ENCODE measurements around the gene FAM124B. TPM values are rescaled to one million over a fixed set of nuclear protein-coding genes. Genes with fewer than 3 reads are reported as not detected.
"Not testable (repeated sequence)": the region's sequence is repeated elsewhere in the genome, so short reads cannot be mapped to it uniquely, and the experiment has no call there.

FAM124B gene
- total RNA-seq, 1 donor from 2014 or later, result 4.1 TPM

DNA sequence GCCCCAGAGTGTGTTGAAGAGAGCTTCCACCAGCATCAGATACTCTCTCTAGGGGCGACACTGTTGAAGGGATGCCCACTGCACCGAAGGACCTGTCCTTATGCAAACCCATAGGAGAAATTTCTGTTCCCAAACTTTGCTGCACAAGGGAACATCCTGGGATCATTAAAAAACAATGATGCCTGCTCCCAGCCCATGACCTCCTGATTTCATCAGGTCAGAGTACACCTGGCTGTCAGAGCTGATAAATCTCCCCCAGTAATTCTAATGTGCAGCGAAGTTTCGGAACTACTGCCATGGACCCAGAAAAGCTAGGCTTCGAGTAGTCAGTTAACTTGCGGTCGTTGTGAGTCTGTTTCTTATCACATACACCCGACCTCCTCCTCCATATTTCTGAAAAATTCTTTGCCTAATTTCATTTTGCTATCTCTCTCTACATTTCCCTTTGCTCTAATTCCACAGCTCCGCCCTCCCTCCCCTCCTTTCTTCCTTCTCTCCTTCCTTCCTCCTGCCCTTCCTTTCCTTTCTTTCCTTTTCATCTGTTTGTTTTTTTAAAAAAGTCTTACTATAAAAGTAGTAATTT is 18.8 kb downstream of the FAM124B start:
- no peak for DNase-seq (ENCODE audit: low spot score)

GRCh38 chr2:224382280-224382647 is 19.6 kb downstream of the FAM124B start:
- DNase-seq (ENCODE audit: low spot score), result not testable (repeated sequence)

DNA sequence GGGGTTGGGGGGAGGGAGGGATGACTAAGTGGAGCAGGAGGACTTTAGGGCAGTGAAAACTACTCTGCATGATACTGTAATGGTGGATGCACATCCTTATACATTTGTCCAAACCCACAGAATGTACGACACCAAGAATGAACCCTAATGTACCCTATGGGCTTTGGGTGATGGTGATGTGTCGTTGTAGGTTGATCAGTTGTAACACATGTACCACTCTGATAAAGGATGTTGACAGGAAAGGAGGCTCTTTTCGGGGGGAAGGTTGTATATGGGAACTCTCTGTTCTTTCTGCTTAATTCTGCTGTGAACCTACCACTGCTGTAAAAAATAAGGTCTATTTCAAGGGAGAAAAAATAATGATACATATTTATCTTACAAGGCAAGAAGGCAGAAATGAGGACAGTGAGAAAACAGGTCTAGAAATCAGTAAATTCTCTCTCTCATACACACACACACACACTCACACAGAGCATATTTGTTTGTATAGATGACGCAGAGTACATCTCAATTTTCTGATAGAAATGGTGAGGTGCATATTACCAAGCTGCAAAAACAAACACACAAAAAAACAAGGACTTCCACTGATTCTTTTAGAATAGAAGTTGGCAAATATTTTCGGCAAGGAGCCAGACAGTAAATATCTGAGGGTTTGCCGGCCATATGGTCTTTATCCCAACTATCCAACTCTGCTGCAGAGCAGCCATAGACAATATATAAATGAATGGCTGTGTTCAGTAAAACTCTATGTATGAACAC is 20.2 kb downstream of the FAM124B start:
- DNase-seq (ENCODE audit: low spot score), result no peak

DNA sequence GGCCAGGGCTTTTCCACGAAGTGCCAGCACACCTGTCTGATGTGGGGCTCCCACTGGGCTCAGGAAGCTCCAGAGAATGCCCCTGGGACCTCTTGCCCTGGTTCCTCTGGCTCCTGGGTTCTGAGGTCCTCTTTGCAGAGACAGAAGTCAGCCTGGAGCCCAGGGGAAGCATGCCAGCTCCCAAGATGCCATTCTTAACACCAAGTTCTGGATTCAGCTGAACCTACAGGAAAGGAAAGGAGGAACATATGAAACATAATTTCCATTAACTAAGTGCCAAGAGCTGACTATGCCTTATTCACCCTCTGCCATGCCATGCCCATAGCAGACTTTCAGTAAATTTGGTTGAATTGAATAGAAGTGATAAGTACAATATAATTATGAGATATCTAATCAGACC is 21.9 kb downstream of the FAM124B start:
- DNase-seq (ENCODE audit: low spot score), result no peak

DNA sequence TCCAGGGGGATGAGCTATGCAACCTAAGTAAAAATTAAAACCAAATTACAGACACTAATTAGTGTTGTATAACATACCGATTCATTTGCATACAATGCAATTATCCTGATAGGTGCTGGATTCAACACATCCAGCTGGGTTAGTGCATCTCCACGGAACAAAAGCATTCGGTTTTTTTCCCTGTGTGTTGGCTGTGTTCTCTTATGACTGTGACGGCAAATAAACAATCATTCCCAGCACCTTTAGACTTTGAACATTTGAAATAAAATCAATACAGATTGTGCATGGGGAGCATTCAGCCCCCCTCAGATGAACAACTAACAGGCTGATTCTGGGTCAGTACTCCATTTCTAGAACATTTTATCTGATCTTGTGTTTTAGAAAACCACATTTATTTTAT is 22.7 kb downstream of the FAM124B start:
- no peak for DNase-seq (ENCODE audit: low spot score)

DNA sequence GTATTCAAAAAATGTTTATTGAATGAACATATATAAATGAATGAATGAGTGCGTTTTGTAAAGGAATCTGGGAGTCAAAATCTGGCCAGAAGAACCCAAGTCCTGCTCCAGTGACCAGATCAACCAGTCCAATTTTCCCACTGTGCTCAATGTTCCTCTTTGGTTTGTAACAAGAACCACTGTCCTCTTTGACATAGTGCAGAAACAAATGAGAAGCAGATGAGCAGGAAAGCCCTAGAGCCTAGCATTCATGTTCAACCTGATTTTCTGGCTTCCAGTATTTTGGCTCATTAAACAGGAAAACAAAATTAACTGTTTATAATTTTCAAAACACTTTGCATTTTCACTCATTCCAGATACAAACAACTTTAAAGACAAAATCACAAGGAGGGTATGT is 23.2 kb downstream of the FAM124B start:
- no peak for DNase-seq (ENCODE audit: low spot score)

- DNase-seq (ENCODE audit: low spot score), result no peak
These were observed 23.9 kb downstream of the FAM124B start for GRCh38 chr2:224377751-224378700.

DNA sequence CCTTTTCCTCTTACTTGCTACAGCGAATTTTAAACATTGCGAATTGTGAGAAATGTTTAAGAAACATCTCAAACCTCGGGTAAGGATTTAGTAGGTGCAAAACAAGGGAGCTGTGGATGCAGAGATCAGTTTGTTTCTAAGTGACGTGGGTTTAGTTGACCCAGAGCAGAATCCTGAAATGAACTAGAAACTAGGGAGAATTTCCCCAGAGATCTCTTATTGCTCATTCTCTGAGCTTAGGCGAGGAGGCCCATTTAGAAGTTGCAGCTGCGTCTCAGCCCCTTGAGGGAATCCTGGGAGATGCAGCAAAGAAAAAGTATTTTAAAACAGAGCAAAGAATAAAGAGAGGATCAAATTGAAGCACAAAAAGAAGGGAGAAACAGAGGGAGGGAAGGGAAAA is 29.3 kb downstream of the FAM124B start:
- no peak for DNase-seq (ENCODE audit: low spot score)

- no peak for DNase-seq (ENCODE audit: low spot score)
These were observed 32.8 kb downstream of the FAM124B start for GRCh38 chr2:224369028-224369632.

DNA sequence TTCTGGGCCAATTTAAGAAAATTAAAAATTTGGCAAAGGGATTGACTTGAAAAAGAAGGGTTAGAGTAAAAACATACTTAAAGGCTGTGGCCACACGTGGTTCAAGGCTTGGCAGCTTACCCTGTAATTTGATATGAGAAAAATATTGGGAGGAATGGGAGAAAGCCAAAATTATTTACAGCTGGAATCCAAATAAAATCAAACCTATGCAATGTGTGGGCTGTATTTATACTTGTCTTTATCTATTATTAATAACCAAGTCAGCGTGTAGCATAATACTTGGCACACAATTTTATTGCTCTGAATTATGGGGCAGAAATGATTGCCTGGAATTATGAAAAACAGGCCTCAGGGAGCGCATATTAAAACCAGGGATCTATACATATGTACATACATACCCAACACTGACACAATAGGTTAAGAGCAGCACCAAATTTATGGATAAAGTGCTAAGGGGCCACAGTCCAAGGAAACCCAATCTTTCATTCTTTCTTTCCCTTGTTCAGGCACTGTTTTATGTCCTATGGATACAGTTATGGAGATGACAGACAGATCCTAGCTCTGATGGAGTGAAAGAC is 35.6 kb downstream of the FAM124B start:
- DNase-seq (ENCODE audit: low spot score), result no peak

DNA sequence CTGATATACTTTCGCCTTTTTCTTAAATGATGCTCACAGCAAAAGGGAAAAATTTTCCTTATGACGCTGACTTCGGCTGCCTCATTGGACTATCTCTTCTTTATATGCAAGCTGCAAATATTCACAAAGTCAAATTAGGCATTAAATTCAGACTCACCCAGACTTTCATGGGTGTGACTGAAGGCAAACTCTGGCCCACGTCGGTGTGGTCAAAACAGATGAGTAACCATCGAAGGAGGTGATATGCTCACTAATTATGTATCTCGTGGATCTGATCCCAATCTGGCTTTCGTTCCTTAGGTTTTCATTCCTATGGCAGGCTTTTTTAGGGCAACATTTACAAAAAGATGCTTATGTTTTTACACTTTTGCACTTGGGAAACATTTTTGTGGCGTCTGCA is 36.6 kb downstream of the FAM124B start:
- DNase-seq (ENCODE audit: low spot score), result no peak

DNA sequence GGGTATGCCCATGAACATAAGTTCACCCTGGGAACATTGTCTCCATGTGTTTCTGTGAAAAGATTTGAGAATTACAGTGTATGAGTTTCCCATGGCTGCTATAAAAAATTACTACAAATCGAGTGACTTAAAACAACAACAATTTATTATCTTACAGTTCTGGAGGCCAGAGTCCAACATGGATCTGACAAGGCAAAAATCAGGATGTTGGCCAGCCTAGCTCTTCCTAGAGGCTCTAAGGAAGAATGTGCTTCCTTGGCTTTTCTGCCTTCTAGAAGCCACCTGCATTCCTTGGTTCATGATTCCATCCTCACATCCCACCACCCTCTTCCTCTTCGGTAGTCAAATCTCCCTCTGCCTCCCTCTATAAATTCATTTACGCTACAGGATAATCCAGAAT is 38.6 kb downstream of the FAM124B start:
- DNase-seq (ENCODE audit: low spot score), result no peak

GRCh38 chr2:224362094-224362493 is 39.8 kb downstream of the FAM124B start:
- no peak for DNase-seq (ENCODE audit: low spot score)

DNA sequence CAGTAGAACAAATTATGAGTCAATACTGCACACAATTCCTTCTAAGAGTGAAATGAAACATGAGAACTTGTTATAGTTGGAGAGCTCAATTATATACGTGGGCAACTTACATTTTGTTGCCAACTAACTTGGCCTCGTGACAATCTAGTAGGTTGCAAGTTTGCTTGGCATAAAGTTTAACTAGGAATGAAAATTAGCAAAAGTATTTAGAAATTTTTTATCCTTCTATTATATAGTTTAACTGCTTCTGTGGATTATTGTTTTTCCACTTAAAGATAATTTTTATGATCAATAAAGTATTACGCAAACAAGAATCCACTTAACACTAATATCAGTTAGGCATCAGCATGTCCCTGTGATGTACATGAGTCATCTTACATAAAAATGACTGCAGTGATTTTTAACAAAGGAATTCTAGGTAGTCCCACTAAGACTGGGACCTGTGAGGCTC is 41.1 kb downstream of the FAM124B start:
- no peak for DNase-seq (ENCODE audit: low spot score)

GRCh38 chr2:224359569-224359968 is 42.3 kb downstream of the FAM124B start:
- DNase-seq (ENCODE audit: low spot score), result no peak

GRCh38 chr2:224357098-224357901 is 44.6 kb downstream of the FAM124B start:
- DNase-seq (ENCODE audit: low spot score), result no peak

GRCh38 chr2:224354632-224355211 is 47.2 kb downstream of the FAM124B start:
- no peak for DNase-seq (ENCODE audit: low spot score)

DNA sequence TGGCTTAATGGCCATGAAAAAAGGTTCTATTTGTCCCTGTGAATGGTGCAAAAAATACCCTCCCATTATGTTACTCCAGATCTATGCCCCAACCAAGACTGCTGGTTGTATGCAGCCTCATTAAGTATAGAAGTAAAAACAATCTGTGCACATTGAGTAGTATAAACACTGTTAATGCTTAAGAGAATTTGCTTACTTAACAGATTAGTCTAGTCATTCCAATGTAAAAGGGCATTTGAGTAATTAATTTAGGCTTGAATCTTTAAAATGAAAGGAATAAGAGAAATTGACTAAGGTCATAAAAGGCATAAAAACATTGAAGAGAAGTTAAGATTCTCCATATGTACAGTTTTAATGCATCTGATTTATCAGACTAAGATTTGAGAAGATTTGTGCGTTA is 51.2 kb downstream of the FAM124B start:
- no peak for DNase-seq (ENCODE audit: low spot score)

- DNase-seq (ENCODE audit: low spot score), result no peak
These were observed 52.5 kb downstream of the FAM124B start for GRCh38 chr2:224349396-224349795.
